H1 (cell line): Measurements from ENCODE around the gene ADAMTS13. TPM values are rescaled to one million over a fixed set of nuclear protein-coding genes. Genes with fewer than 3 reads are reported as not detected.

ENCODE experiments used
- CTCF ChIA-PET: fragments of 300-600 bp; sonication (Branson Sonifier 250); formaldehyde crosslinking; loops from one replicate; lab custom pipeline; 2021; ENCODE audit not compliant: partially characterized antibody; lab: Charles Lee
- POLR2A ChIA-PET: fragments of 300-600 bp; sonication (Branson Sonifier 250); formaldehyde crosslinking; loops from one replicate; lab custom pipeline; 2021; ENCODE audit warnings: inconsistent platforms; ENCODE audit not compliant: partially characterized antibody; lab: Charles Lee
- DNase-seq, 2 experiments: peaks; one replicate each; pipeline versions ENCODE4 v3.0.0 to v3.0.0-alpha.2; 2010 to 2022; ENCODE audit warnings: low spot score in 2 of 2, low read depth in 1 of 2, mixed read lengths in 1 of 2
- FAIRE-seq: peaks from 2 replicates; lab custom pipeline; 2011; peaks lifted over from hg19 to GRCh38; lab: Jason Lieb, UNC
- H2AFZ ChIP-seq: 2 replicates; pipeline ENCODE4 v1.8.1; 2012; ENCODE audit warnings: low read length, inconsistent platforms
- H2AK5ac ChIP-seq: 2 replicates; pipeline ENCODE4 v1.6.1; 2013; ENCODE audit warnings: low read depth, low read length
- H2BK120ac ChIP-seq: replicated peaks from 2 replicates; pipeline ENCODE3; 2013; ENCODE audit warnings: low read depth, low read length, inconsistent platforms
- H2BK12ac ChIP-seq: 2 replicates; pipeline ENCODE4 v1.6.1; 2013; ENCODE audit warnings: low read depth, low read length
- H2BK15ac ChIP-seq: 2 replicates; pipeline ENCODE4 v1.6.1; 2013; ENCODE audit warnings: low read length
- H2BK20ac ChIP-seq: 2 replicates; pipeline ENCODE4 v1.6.1; 2013; ENCODE audit warnings: low read length
- H2BK5ac ChIP-seq: 2 replicates; pipeline ENCODE4 v1.6.1; 2013; ENCODE audit warnings: low read depth, low read length
- H3K14ac ChIP-seq: 2 replicates; pipeline ENCODE4 v1.6.1; 2013; ENCODE audit warnings: inconsistent platforms; ENCODE audit not compliant: insufficient read length
- H3K18ac ChIP-seq: 2 replicates; pipeline ENCODE4 v1.6.1; 2013; ENCODE audit warnings: low read length; ENCODE audit errors: extremely low read depth
- H3K23ac ChIP-seq: 2 replicates; pipeline ENCODE4 v1.6.1; 2013; ENCODE audit warnings: inconsistent platforms; ENCODE audit not compliant: insufficient read length
- H3K23me2 ChIP-seq: 2 replicates; pipeline ENCODE4 v1.6.1; 2013; ENCODE audit warnings: low read depth, low read length
- H3K27ac ChIP-seq: 2 replicates; pipeline ENCODE4 v1.6.1; 2011; ENCODE audit warnings: low read depth, low read length, inconsistent platforms
- H3K27me3 ChIP-seq, 4 experiments: replicated peaks in 1 of 4; 1 replicate in 1 of 4; 2 replicates in 3 of 4; pipeline versions ENCODE4 v1.6.1 to v1.8.1; 2011 to 2013; ENCODE audit warnings: low read length in 3 of 4, mild to moderate bottlenecking in 3 of 4, inconsistent platforms in 2 of 4, mixed read lengths in 2 of 4, moderate library complexity in 1 of 4; ENCODE audit not compliant: control insufficient read depth in 3 of 4, insufficient read depth in 3 of 4; ENCODE audit errors: extremely low read depth in 1 of 4
- H3K36me3 ChIP-seq, 4 experiments: 2 replicates each; pipeline versions ENCODE4 v1.6.1 to v1.8.1; 2011 to 2013; ENCODE audit warnings: mild to moderate bottlenecking in 4 of 4, low read length in 3 of 4, moderate library complexity in 2 of 4, control low read depth in 1 of 4, inconsistent platforms in 1 of 4; ENCODE audit not compliant: insufficient read depth in 4 of 4, control insufficient read depth in 2 of 4
- H3K4ac ChIP-seq: replicated peaks from 2 replicates; pipeline ENCODE3; 2013; ENCODE audit warnings: low read length, low read depth, mixed read lengths, inconsistent platforms; ENCODE audit not compliant: insufficient read length
- H3K4me1 ChIP-seq, 4 experiments: replicated peaks in 1 of 4; 1 replicate in 1 of 4; 2 replicates in 3 of 4; pipeline versions ENCODE4 v1.6.1 to v1.8.1; 2011 to 2013; ENCODE audit warnings: low read length in 3 of 4, inconsistent platforms in 2 of 4, mixed read lengths in 1 of 4; ENCODE audit not compliant: insufficient read depth in 4 of 4, control insufficient read depth in 3 of 4
- H3K4me2 ChIP-seq, 2 experiments: 2 replicates each; pipeline versions ENCODE4 v1.6.1 to v1.8.1; 2011 to 2013; ENCODE audit warnings: low read depth in 2 of 2, low read length in 2 of 2, control low read depth in 1 of 2, inconsistent platforms in 1 of 2, mild to moderate bottlenecking in 1 of 2; ENCODE audit not compliant: insufficient read depth in 1 of 2
- H3K4me3 ChIP-seq, 4 experiments: fragments of 200-600, 300-600 bp in 1 of 4; sonication (generic), shearing (Covaris generic), sonication (Bioruptor Twin) in 1 of 4; 2 replicates each; pipeline versions ENCODE4 v1.5.1 to v1.8.1; 2011 to 2016; ENCODE audit warnings: low read length in 4 of 4, low read depth in 3 of 4, control low read depth in 2 of 4, inconsistent platforms in 2 of 4, mild to moderate bottlenecking in 2 of 4, mixed read lengths in 1 of 4, moderate library complexity in 1 of 4; ENCODE audit not compliant: insufficient read depth in 2 of 4; ENCODE audit errors: extremely low read depth in 1 of 4
- H3K56ac ChIP-seq: replicated peaks from 2 replicates; pipeline ENCODE3; 2013; ENCODE audit warnings: low read depth, mild to moderate bottlenecking, mixed read lengths, low read length, inconsistent platforms; ENCODE audit not compliant: insufficient read length
- H3K79me1 ChIP-seq: 2 replicates; pipeline ENCODE4 v1.6.1; 2013; ENCODE audit warnings: low read depth, low read length, control low read depth
- H3K79me2 ChIP-seq, 2 experiments: 2 replicates each; pipeline versions ENCODE4 v1.6.1 to v1.8.1; 2012 to 2013; ENCODE audit warnings: low read length in 2 of 2, mild to moderate bottlenecking in 2 of 2, inconsistent platforms in 1 of 2; ENCODE audit not compliant: insufficient read depth in 2 of 2, control insufficient read depth in 1 of 2
- H3K9ac ChIP-seq, 4 experiments: replicated peaks in 1 of 4; 1 replicate in 1 of 4; 2 replicates in 3 of 4; pipeline versions ENCODE4 v1.6.1 to v1.8.1; 2011 to 2013; ENCODE audit warnings: low read depth in 3 of 4, low read length in 3 of 4, control low read depth in 2 of 4, mild to moderate bottlenecking in 2 of 4, moderate library complexity in 2 of 4, inconsistent platforms in 1 of 4; ENCODE audit errors: extremely low read depth in 1 of 4
- H3K9me3 ChIP-seq, 2 experiments: 2 replicates each; pipeline versions ENCODE4 v1.6.1 to v1.8.1; 2012 to 2013; ENCODE audit warnings: mild to moderate bottlenecking in 2 of 2, moderate library complexity in 2 of 2, control low read depth in 1 of 2, inconsistent platforms in 1 of 2, low read depth in 1 of 2, low read length in 1 of 2, mixed read lengths in 1 of 2; ENCODE audit not compliant: insufficient read depth in 2 of 2
- H4K20me1 ChIP-seq, 2 experiments: replicated peaks in 1 of 2; 2 replicates each; pipeline versions ENCODE3 to v1.8.1; 2011 to 2013; ENCODE audit warnings: inconsistent platforms in 2 of 2, low read length in 2 of 2, mild to moderate bottlenecking in 1 of 2; ENCODE audit not compliant: insufficient read depth in 2 of 2, control insufficient read depth in 1 of 2
- H4K5ac ChIP-seq: 2 replicates; pipeline ENCODE4 v1.6.1; 2013; ENCODE audit warnings: low read length, low read depth, mixed read lengths, inconsistent platforms; ENCODE audit not compliant: insufficient read length
- H4K8ac ChIP-seq: 2 replicates; pipeline ENCODE4 v1.8.0; 2013; ENCODE audit warnings: mild to moderate bottlenecking, moderate library complexity, low read length, inconsistent platforms; ENCODE audit not compliant: insufficient read depth; ENCODE audit errors: extremely low read depth
- H4K91ac ChIP-seq: replicated peaks from 2 replicates; pipeline ENCODE3; 2013; ENCODE audit warnings: low read length, mixed read lengths, inconsistent platforms; ENCODE audit not compliant: insufficient read length
- CBX5 ChIP-seq: fragments of 300-800, 300-1000 bp; sonication (generic); IDR thresholded peaks from 2 replicates; pipeline ENCODE4 v1.7.1; 2016; ENCODE audit warnings: antibody characterized with exemption, low read length, low read depth
- CBX8 ChIP-seq: fragments of 300-800, 300-1000 bp; sonication (generic); IDR thresholded peaks from 2 replicates; pipeline ENCODE4 v1.7.1; 2016; ENCODE audit warnings: low read depth, low read length, borderline replicate concordance
- E2F6 ChIP-seq: IDR thresholded peaks from 2 replicates; pipeline ENCODE4 v1.6.1; 2012; ENCODE audit warnings: inconsistent platforms
- EGR1 ChIP-seq: IDR thresholded peaks from 2 replicates; pipeline ENCODE4 v1.6.1; 2011; ENCODE audit warnings: low read depth, low read length, borderline replicate concordance
- FOSL1 ChIP-seq: IDR thresholded peaks from 2 replicates; pipeline ENCODE4 v1.6.1; 2011; ENCODE audit warnings: mild to moderate bottlenecking, low read depth, low read length, moderate library complexity; ENCODE audit not compliant: insufficient read depth
- POLR2AphosphoS5 ChIP-seq: IDR thresholded peaks from 2 replicates; pipeline ENCODE4 v1.6.1; 2011; ENCODE audit warnings: low read depth, low read length
- RAD21 ChIP-seq, 2 experiments: IDR thresholded peaks in 1 of 2; conservative IDR thresholded peaks in 1 of 2; 2 replicates each; pipeline ENCODE4 v1.6.1; 2011; ENCODE audit warnings: low read depth in 2 of 2, low read length in 2 of 2, improper control_type of control experiment in 1 of 2, inconsistent platforms in 1 of 2, mild to moderate bottlenecking in 1 of 2, moderate library complexity in 1 of 2
- RFX5 ChIP-seq: IDR thresholded peaks from 2 replicates; pipeline ENCODE4 v1.6.1; 2011; ENCODE audit warnings: low read depth, low read length, improper control_type of control experiment, borderline replicate concordance
- SIRT6 ChIP-seq: IDR thresholded peaks from one replicate; pipeline ENCODE4 v1.7.1; 2012; ENCODE audit warnings: low read length, inconsistent platforms
- WGBS, 2 experiments: shearing (Covaris generic) in 1 of 2; methylation state at CpG; one replicate each; pipeline versions ENCODE4 v1.1.6 to v1.1.7; 2013 to 2015; ENCODE audit warnings: low lambda C conversion rate in 2 of 2, mixed read lengths in 2 of 2, inconsistent platforms in 1 of 2, low coverage in 1 of 2, missing lambda C conversion rate in 1 of 2; ENCODE audit not compliant: insufficient replicate concordance in 2 of 2, insufficient coverage in 1 of 2, insufficient read length in 1 of 2; ENCODE audit errors: extremely low coverage in 1 of 2, missing lambda C conversion rate in 1 of 2; 5-methylcytosine and 5-hydroxymethylcytosine counted together
- polyA plus RNA-seq, 7 experiments: library from polyadenylated mRNA; depleted of rRNA in 3 of 7; stranded (reverse) in 5 of 7; unstranded in 2 of 7; fragments of >200 nt in 5 of 7; fragments of 200-250 nt in 2 of 7; gene quantifications; 1 replicate in 5 of 7; 2 replicates in 1 of 7; 4 replicates in 1 of 7; pipeline versions ENCODE4 v1.2.1 to v1.2.3, GENCODE V29; 2011 to 2013; ENCODE audit warnings: missing spikeins in 2 of 7, mixed read lengths in 2 of 7
- total RNA-seq: library from RNA; stranded (reverse); fragmentation: NEBNext Ultra II Directional; extraction: Animal tissue kit (Norgen Biotek cat#: 25700); gene quantifications from 2 replicates; pipeline ENCODE4 v1.2.1, GENCODE V29; 2021

Gene ADAMTS13
- total and polyA plus RNA-seq, 2 of the 8 experiments (the other 6 are each of a cell fraction or from before 2014, with no cell fraction given) = 4.4 to 5.8 TPM

GRCh38 chr9:133401588-133401987 is 20.6 kb upstream of the ADAMTS13 start:
- POLR2A ChIA-PET = interaction anchor here (1.0 to 5.6 kb wide), 4 partner anchors 14 to 59 kb away, joined by 3 to 31 read pairs (median 6); no protein-coding TSS in a partner anchor
- no peaks in the 10 kb centered on the region for H3K27me3 ChIP-seq
- H3K9me3 ChIP-seq = no peaks in the 10 kb centered on the region
- no peak overlapping the region for H2AFZ ChIP-seq
- H3K27ac ChIP-seq = no peak overlapping the region
- H3K4me1 ChIP-seq = no peaks in the 10 kb centered on the region
- no peak overlapping the region for H3K23ac ChIP-seq
- H4K91ac ChIP-seq = no peak overlapping the region
- H3K36me3 ChIP-seq = peaks cover 9 to 14% (median 13%) of the 10 kb centered on the region in 4 experiments; a peak in 5 of 8 replicates
- H2BK120ac ChIP-seq = no peak overlapping the region
- H4K20me1 ChIP-seq = peaks cover 10 to 13% of the 10 kb centered on the region in 2 experiments
- CTCF ChIA-PET = interaction anchor here (1.2 to 3.2 kb wide), 5 partner anchors 11 to 85 kb away, joined by 3 to 14 read pairs (median 4); no protein-coding TSS in a partner anchor
- H3K9ac ChIP-seq = no peak overlapping the region
- H3K56ac ChIP-seq = no peak overlapping the region
- H3K14ac ChIP-seq = no peak overlapping the region
- no peak overlapping the region for H2BK20ac ChIP-seq
- no peak overlapping the region for H3K18ac ChIP-seq
- H2BK15ac ChIP-seq = no peak overlapping the region
- no peak overlapping the region for H2BK12ac ChIP-seq
- TF ChIP-seq E2F6 (no peak), POLR2AphosphoS5 (no peak), RFX5 (no peak), CBX5 (no peak), RAD21 (IDR thresholded peaks at IDR 0.05 in 1 of 2, conservative IDR thresholded peaks at IDR 0.05 in 1 of 2; ENCODE audit: low read depth in 2 of 2, low read length in 2 of 2) (no peak), FOSL1 (no peak), CBX8 (no peak), EGR1 (no peak), SIRT6 (no peak)
- H3K4me2 ChIP-seq = no peak overlapping the region
- no peak for DNase-seq
- WGBS, 2 experiments = 92% methylated on average over 5 of the region's 6 CpGs; no CpG with 5 or more reads in 1 of the 2 experiments
- H4K8ac ChIP-seq = no peak overlapping the region
- FAIRE-seq = no peak
- no peaks in the 10 kb centered on the region for H3K79me2 ChIP-seq
- H3K79me1 ChIP-seq = no peaks in the 10 kb centered on the region
- H4K5ac ChIP-seq = no peak overlapping the region
- H2BK5ac ChIP-seq = no peak overlapping the region
- H3K23me2 ChIP-seq = no peaks in the 10 kb centered on the region
- no peak overlapping the region for H2AK5ac ChIP-seq
- H3K4ac ChIP-seq = no peak overlapping the region
- H3K4me3 ChIP-seq = no peak overlapping the region
